ENCODE results near the gene ZC2HC1C.

The ZC2HC1C gene

DNA sequence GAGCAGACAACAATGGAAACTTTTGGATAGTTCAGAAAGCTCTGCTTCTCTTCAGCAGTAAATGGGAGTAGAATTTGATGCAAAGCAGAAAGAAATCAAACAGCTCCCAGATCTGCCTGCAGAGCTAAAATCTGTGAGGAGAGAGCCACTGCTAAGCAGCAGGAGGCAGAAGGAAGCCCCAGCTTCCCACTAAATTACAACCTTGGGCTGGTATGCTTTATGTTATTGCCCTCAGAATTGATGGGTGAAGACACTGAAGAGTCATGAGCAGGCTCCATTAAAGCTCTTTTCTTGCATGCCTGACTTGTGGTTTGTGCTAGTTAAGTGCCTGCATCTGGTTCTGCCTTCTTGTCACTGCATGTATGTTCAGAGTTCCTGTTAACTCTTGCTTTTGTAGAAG lies 8.4 kb downstream of the ZC2HC1C start:
- Histone ChIP-seq H3K9me3 (ENCODE audit: severe bottlenecking) (no peaks in the 10 kb centered on the region), H3K36me3 (peaks cover 5% of the 10 kb centered on the region; the same call in 1 of the 2 replicates), H3K4me3 (ENCODE audit: low read depth, low read length) (no peak overlapping the region), H3K27ac (no peak overlapping the region), H3K27me3 (ENCODE audit: insufficient read depth, low read depth, severe bottlenecking) (no peaks in the 10 kb centered on the region)
- TF ChIP-seq, protein P1, sequence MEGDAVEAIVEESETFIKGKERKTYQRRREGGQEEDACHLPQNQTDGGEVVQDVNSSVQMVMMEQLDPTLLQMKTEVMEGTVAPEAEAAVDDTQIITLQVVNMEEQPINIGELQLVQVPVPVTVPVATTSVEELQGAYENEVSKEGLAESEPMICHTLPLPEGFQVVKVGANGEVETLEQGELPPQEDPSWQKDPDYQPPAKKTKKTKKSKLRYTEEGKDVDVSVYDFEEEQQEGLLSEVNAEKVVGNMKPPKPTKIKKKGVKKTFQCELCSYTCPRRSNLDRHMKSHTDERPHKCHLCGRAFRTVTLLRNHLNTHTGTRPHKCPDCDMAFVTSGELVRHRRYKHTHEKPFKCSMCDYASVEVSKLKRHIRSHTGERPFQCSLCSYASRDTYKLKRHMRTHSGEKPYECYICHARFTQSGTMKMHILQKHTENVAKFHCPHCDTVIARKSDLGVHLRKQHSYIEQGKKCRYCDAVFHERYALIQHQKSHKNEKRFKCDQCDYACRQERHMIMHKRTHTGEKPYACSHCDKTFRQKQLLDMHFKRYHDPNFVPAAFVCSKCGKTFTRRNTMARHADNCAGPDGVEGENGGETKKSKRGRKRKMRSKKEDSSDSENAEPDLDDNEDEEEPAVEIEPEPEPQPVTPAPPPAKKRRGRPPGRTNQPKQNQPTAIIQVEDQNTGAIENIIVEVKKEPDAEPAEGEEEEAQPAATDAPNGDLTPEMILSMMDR (IDR thresholded peaks at IDR 0.05; ENCODE audit: low read depth, low read length), result no peak
- no peak for DNase-seq

GRCh38 chr14:75079521-75079920 lies 10.1 kb downstream of the ZC2HC1C start:
- DNase-seq, result no peak
- Histone ChIP-seq H3K27ac (no peak overlapping the region), H3K36me3 (peaks cover 11% of the 10 kb centered on the region), H3K9me3 (ENCODE audit: severe bottlenecking) (no peaks in the 10 kb centered on the region), H3K27me3 (ENCODE audit: insufficient read depth, low read depth, severe bottlenecking) (no peaks in the 10 kb centered on the region), H3K4me3 (ENCODE audit: low read depth, low read length) (no peak overlapping the region)
- TF ChIP-seq, protein P1 (IDR thresholded peaks at IDR 0.05; ENCODE audit: low read depth, low read length), result no peak

- Histone ChIP-seq H3K4me3 (ENCODE audit: low read depth, low read length) (no peak overlapping the region), H3K9me3 (ENCODE audit: severe bottlenecking) (no peaks in the 10 kb centered on the region), H3K36me3 (peaks cover 30% of the 10 kb centered on the region), H3K27ac (no peak overlapping the region), H3K27me3 (ENCODE audit: insufficient read depth, low read depth, severe bottlenecking) (no peaks in the 10 kb centered on the region)
- DNase-seq, result no peak
- TF ChIP-seq, protein P1 (IDR thresholded peaks at IDR 0.05; ENCODE audit: low read depth, low read length), result no peak
Observed at GRCh38 chr14:75081660-75082229, 12.3 kb downstream of the ZC2HC1C start.

- no peak for DNase-seq
- Histone ChIP-seq H3K9me3 (ENCODE audit: severe bottlenecking) (no peaks in the 10 kb centered on the region), H3K36me3 (peaks cover 45% of the 10 kb centered on the region), H3K27ac (no peak overlapping the region), H3K4me3 (ENCODE audit: low read depth, low read length) (no peak overlapping the region), H3K27me3 (ENCODE audit: insufficient read depth, low read depth, severe bottlenecking) (no peaks in the 10 kb centered on the region)
- TF ChIP-seq, protein P1 (IDR thresholded peaks at IDR 0.05; ENCODE audit: low read depth, low read length), result no peak
Observed at GRCh38 chr14:75083271-75083670, 13.8 kb downstream of the ZC2HC1C start.

DNA sequence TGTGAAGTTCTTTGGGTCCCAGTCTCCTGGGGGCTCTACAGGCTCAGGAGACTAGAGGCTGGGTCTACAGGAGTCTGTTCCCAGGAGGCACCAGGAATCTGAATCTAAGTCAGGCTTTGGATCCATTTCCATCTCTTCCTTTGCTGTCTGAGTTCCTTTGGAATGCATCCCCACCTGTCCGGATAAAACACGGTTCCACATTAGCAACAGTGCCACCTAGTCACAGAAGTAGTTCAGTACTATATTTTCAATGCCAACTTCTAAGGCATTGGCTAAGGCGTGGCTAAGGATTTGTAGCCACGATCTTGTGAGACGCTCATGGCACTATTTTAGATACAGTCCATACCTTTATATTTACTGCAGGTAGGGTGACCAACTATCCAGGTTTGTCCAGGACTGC lies 15.1 kb downstream of the ZC2HC1C start:
- Histone ChIP-seq H3K27ac (no peak overlapping the region), H3K9me3 (ENCODE audit: severe bottlenecking) (no peaks in the 10 kb centered on the region), H3K36me3 (peaks cover 51% of the 10 kb centered on the region), H3K4me3 (ENCODE audit: low read depth, low read length) (no peak overlapping the region), H3K27me3 (ENCODE audit: insufficient read depth, low read depth, severe bottlenecking) (no peaks in the 10 kb centered on the region)
- DNase-seq, result no peak
- TF ChIP-seq, protein P1 (IDR thresholded peaks at IDR 0.05; ENCODE audit: low read depth, low read length), result peak; percentile 6; the same call in 1 of the 2 replicates

DNA sequence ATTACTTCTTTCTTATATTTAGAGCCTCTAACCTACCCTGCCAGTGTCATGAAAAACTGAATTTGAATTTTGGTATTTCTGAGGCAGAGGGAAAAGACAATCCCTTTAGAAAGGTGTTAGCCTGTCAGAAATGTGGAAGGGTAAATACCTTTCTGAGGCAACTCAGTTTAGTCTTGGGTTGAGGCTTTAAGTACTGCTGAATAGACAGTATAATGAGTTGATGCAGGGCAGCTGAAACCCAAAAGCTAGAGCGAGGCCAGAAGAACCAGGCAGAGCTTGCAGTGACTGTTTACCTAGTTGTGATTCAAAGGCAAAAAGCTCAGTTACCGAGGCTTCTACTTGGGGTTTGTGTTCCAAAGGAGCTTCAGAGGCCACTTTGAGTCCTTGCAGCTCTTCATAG lies 18.7 kb downstream of the ZC2HC1C start:
- Histone ChIP-seq H3K9me3 (ENCODE audit: severe bottlenecking) (no peaks in the 10 kb centered on the region), H3K4me3 (ENCODE audit: low read depth, low read length) (no peak overlapping the region), H3K27ac (no peak overlapping the region), H3K36me3 (peaks cover 50% of the 10 kb centered on the region), H3K27me3 (ENCODE audit: insufficient read depth, low read depth, severe bottlenecking) (no peaks in the 10 kb centered on the region)
- no peak for DNase-seq
- TF ChIP-seq, protein P1 (IDR thresholded peaks at IDR 0.05; ENCODE audit: low read depth, low read length), result no peak
